ENCODE measurements around the gene STK11. TPM values are rescaled to one million over a fixed set of nuclear protein-coding genes. Genes with fewer than 3 reads are reported as not detected.

The STK11 gene
- polyA plus RNA-seq, 1 of the 3 experiments (the other 2 are of a cell fraction): 55.5 TPM

GRCh38 chr19:1181606-1182005 lies 24.0 kb upstream of the STK11 start:
- WGBS (ENCODE audit: low lambda C conversion rate): 92% methylated on average over 10 of the region's 11 CpGs
- no peak overlapping the region for H3K27ac ChIP-seq (ENCODE audit: low read depth in 2 of 2, low read length in 1 of 2)
- no peaks in the 10 kb centered on the region for H3K9me2 ChIP-seq
- no peak overlapping the region for H2AFZ ChIP-seq (ENCODE audit: low read depth)
- no peaks in the 10 kb centered on the region for H3K9me3 ChIP-seq
- peaks cover 0 to 13% of the 10 kb centered on the region in 2 experiments; a peak in 1 of 4 replicates for H3K4me1 ChIP-seq (ENCODE audit: control insufficient read depth in 1 of 2, insufficient read depth in 2 of 2, low read depth in 1 of 2, low read length in 1 of 2)
- H3K27me3 ChIP-seq (ENCODE audit: insufficient read depth): no peaks in the 10 kb centered on the region
- H3K79me2 ChIP-seq (ENCODE audit: insufficient read depth): peaks cover 5% of the 10 kb centered on the region; the same call in 1 of the 2 replicates
- no peaks in the 10 kb centered on the region for H3K36me3 ChIP-seq (replicated peaks in 1 of 2; ENCODE audit: control insufficient read depth in 1 of 2, insufficient read depth in 2 of 2, low read length in 1 of 2)
- ChIA-PET POLR2A (no interaction called here), CTCF (interaction anchor here (2.1 kb wide), 1 partner anchor 69 kb away, joined by 9 read pairs; no protein-coding TSS in a partner anchor)
- no peak overlapping the region for H3K9ac ChIP-seq
- no peaks in the 10 kb centered on the region for H4K20me1 ChIP-seq (ENCODE audit: insufficient read depth)
- no peak overlapping the region for H3K4me3 ChIP-seq (ENCODE audit: low read depth in 2 of 2, low read length in 1 of 2)
- peaks cover 9% of the 10 kb centered on the region for H3F3A ChIP-seq (replicated peaks; ENCODE audit: insufficient read depth)
- no peak for TF ChIP-seq RXRA (IDR thresholded peaks at IDR 0.05; ENCODE audit: borderline replicate concordance, low read depth)
- TF ChIP-seq SMC3 (IDR thresholded peaks at IDR 0.05; ENCODE audit: low read depth, low read length): no peak
- TF ChIP-seq ZBTB33 (IDR thresholded peaks at IDR 0.05; ENCODE audit: borderline replicate concordance, low read depth): no peak
- no peak for TF ChIP-seq FOXJ3 (CRISPR knock-in tag; IDR thresholded peaks at IDR 0.05)
- no peak for TF ChIP-seq RFX5 (IDR thresholded peaks at IDR 0.05; ENCODE audit: low read length)
- no peak for TF ChIP-seq GATA2 (CRISPR knock-in tag; IDR thresholded peaks at IDR 0.05)
- no peak for TF ChIP-seq JUND (IDR thresholded peaks at IDR 0.05)
- TF ChIP-seq NRF1 (IDR thresholded peaks at IDR 0.05; ENCODE audit: low read depth, low read length): no peak
- no peak for TF ChIP-seq CHD2 (IDR thresholded peaks at IDR 0.05; ENCODE audit: low read length, partially characterized antibody)
- TF ChIP-seq POLR2AphosphoS5 (IDR thresholded peaks at IDR 0.05; ENCODE audit: low read depth, low read length): no peak
- no peak for TF ChIP-seq TCF12 (IDR thresholded peaks at IDR 0.05)
- no peak for TF ChIP-seq MEF2A (IDR thresholded peaks at IDR 0.05; ENCODE audit: borderline replicate concordance, low read depth)
- no peak for TF ChIP-seq SIN3A (IDR thresholded peaks at IDR 0.05; ENCODE audit: borderline replicate concordance, low read depth, low read length)
- TF ChIP-seq RCOR1 (IDR thresholded peaks at IDR 0.05; ENCODE audit: low read length): no peak
- no peak for TF ChIP-seq ELF1 (IDR thresholded peaks at IDR 0.05)
- no peak overlapping the region for H3K4me2 ChIP-seq
- no peak for DNase-seq

DNA sequence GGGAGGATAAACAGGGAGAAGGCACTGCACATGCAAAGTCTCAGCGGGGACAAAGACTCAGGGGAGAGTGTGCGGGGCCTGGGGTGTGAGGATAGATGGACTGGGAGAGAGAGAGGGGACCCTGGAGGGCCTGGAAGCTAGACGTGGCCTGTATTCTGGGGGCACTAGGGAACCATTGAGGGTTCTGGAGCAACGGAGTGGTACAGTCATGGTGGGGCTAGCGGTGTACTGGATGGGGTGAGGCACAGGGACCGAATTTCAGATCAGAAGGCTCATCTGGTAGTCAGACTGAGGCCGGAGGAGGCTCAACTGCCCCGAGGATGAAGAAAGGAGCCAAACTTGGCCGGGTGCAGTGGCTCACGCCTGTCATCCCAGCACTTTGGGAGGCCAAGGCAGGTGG lies 23.5 kb upstream of the STK11 start:
- CTCF ChIA-PET: interaction anchor here (2.1 kb wide), 1 partner anchor 69 kb away, joined by 9 read pairs; no protein-coding TSS in a partner anchor

More for the DNA sequence above, 23.5 kb upstream of the STK11 start:
- Histone ChIP-seq H3K4me1 (ENCODE audit: control insufficient read depth in 1 of 2, insufficient read depth in 2 of 2, low read depth in 1 of 2, low read length in 1 of 2) (peaks cover 0 to 11% of the 10 kb centered on the region in 2 experiments; a peak in 1 of 4 replicates), H2AFZ (ENCODE audit: low read depth) (no peak overlapping the region), H3K9ac (no peak overlapping the region), H3K4me3 (ENCODE audit: low read depth in 2 of 2, low read length in 1 of 2) (no peak overlapping the region), H3F3A (replicated peaks; ENCODE audit: insufficient read depth) (peaks cover 9% of the 10 kb centered on the region), H3K9me3 (no peaks in the 10 kb centered on the region), H3K9me2 (no peaks in the 10 kb centered on the region), H4K20me1 (ENCODE audit: insufficient read depth) (no peaks in the 10 kb centered on the region), H3K27me3 (ENCODE audit: insufficient read depth) (no peaks in the 10 kb centered on the region), H3K27ac (ENCODE audit: low read depth in 2 of 2, low read length in 1 of 2) (no peak overlapping the region), H3K36me3 (replicated peaks in 1 of 2; ENCODE audit: control insufficient read depth in 1 of 2, insufficient read depth in 2 of 2, low read length in 1 of 2) (no peaks in the 10 kb centered on the region), H3K79me2 (ENCODE audit: insufficient read depth) (0 out of 2 replicates have a peak, but pooled peaks cover under 1% of the 10 kb centered on the region), H3K4me2 (no peak overlapping the region)
- no peak for TF ChIP-seq CTCF (IDR thresholded peaks at IDR 0.05)
- TF ChIP-seq, protein P1, sequence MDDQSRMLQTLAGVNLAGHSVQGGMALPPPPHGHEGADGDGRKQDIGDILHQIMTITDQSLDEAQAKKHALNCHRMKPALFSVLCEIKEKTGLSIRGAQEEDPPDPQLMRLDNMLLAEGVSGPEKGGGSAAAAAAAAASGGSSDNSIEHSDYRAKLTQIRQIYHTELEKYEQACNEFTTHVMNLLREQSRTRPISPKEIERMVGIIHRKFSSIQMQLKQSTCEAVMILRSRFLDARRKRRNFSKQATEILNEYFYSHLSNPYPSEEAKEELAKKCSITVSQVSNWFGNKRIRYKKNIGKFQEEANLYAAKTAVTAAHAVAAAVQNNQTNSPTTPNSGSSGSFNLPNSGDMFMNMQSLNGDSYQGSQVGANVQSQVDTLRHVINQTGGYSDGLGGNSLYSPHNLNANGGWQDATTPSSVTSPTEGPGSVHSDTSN (IDR thresholded peaks at IDR 0.05): no peak
- WGBS (ENCODE audit: low lambda C conversion rate): 93% methylated on average over 9 of the region's 10 CpGs
- no peak for DNase-seq
- POLR2A ChIA-PET: no interaction called here

Data from SK-N-SH (cell line).